Mucosa of stomach (tissue), 1 donor: ENCODE results near the gene NFE2L1.
"Not testable (repeated sequence)": the region's sequence is repeated elsewhere in the genome, so short reads cannot be mapped to it uniquely, and the experiment has no call there.

Source experiments
- H3K27me3 ChIP-seq: one replicate; pipeline ENCODE4 v1.7.0; 2013; ENCODE audit warnings: mild to moderate bottlenecking, low read length; ENCODE audit not compliant: control insufficient read depth, insufficient read depth
- H3K36me3 ChIP-seq: one replicate; pipeline ENCODE4 v1.7.0; 2013; ENCODE audit warnings: low read length; ENCODE audit not compliant: control insufficient read depth, insufficient read depth
- H3K4me1 ChIP-seq: one replicate; pipeline ENCODE4 v1.7.0; 2013; ENCODE audit warnings: mild to moderate bottlenecking, low read length; ENCODE audit not compliant: control insufficient read depth, insufficient read depth
- H3K4me3 ChIP-seq: one replicate; pipeline ENCODE4 v1.7.0; 2013; ENCODE audit warnings: low read length
- H3K9ac ChIP-seq: one replicate; pipeline ENCODE4 v1.7.0; 2013; ENCODE audit warnings: mild to moderate bottlenecking, low read length, moderate library complexity
- H3K9me3 ChIP-seq: one replicate; pipeline ENCODE4 v1.7.0; 2013; ENCODE audit warnings: mild to moderate bottlenecking, low read length, moderate library complexity; ENCODE audit not compliant: control insufficient read depth
- donor health status: Pancreatic carcinoma.

Gene NFE2L1

DNA sequence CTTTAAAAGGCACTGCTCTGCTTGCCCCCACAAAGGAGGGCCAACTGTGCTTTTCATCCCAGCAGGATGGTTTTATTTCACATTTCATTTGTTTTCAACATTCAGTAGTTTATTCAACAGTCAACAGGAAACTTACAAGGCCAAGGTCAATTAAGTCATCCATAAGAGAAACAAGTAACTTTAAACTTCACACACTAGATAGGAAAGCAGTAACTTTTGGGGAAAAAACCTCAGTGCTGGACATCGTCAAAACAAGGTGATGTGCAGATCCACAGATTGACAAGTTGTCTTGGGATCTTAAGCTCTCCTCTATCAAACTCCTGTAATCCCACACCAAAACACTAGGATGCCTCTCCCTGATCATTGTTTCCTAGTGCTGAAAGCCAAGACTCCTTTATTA lies 18.5 kb downstream of the NFE2L1 start:
- no peaks in the 10 kb centered on the region for H3K27me3 ChIP-seq
- H3K4me3 ChIP-seq, result no peak overlapping the region
- H3K4me1 ChIP-seq, result no peaks in the 10 kb centered on the region
- no peak overlapping the region for H3K9ac ChIP-seq
- H3K9me3 ChIP-seq, result no peaks in the 10 kb centered on the region
- H3K36me3 ChIP-seq, result no peaks in the 10 kb centered on the region

DNA sequence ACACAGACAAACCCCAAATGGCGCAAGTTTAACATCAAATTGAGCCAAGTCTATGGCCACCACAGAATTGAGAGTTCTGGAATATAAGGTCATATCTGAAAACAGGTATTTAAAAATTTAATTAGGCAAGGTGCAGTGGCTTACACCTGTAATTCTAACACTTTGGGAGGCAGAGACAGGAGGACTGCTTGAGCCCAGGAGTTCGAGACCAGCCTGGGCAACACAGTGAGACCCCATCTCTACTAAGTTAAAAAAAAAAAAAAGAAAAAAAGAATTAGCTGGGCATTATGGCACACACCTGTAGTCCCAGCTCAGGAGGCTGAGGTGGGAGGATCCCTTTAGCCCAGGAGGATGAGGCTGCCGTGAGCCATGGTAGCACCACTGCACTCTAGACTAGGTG lies 19.1 kb downstream of the NFE2L1 start:
- H3K27me3 ChIP-seq, result no peaks in the 10 kb centered on the region
- no peak overlapping the region for H3K9ac ChIP-seq
- no peaks in the 10 kb centered on the region for H3K4me1 ChIP-seq
- no peaks in the 10 kb centered on the region for H3K9me3 ChIP-seq
- H3K4me3 ChIP-seq, result no peak overlapping the region
- H3K36me3 ChIP-seq, result no peaks in the 10 kb centered on the region

DNA sequence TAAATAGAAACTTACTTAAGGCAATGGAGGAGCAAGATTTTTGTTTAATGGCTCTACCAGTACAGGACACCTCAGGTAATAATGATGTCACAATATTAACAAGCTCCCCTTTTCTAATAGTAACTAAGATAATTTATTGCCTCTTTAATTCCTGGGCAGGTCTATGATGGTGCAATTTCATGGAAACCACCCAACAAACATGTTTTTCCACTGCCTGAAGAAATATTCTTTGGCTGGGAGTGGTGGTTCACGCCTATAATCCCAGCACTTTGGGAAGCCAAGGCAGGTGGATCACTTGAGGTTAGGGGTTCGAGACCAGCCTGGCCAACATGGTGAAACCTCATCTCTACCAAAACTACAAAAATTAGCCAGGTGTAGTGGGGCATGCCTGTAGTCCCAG lies 19.6 kb downstream of the NFE2L1 start:
- H3K9me3 ChIP-seq, H3K36me3 ChIP-seq, H3K4me3 ChIP-seq, H3K9ac ChIP-seq, H3K27me3 ChIP-seq, H3K4me1 ChIP-seq: not testable (repeated sequence)

DNA sequence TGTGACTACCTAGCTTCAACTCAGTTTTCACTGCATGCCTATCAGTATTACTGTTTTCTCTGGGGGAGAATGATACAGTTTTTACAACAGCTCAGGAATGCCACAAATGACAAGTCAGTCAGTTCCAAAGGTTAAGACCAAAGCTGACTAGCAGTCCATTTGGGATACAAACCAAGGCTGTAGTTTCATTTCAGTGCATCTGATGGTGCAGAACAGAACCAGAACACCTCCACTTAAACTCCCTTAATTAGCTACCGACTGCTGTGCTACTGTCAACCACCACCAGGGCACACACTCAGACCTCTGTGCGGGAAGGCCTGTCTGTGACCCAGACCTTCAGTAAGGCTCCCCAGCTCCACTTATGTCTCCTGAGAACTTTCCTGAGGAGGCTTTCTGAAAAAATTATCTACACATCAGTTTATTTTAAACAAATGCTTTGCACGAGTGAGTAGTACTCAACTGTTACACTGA lies 20.4 kb downstream of the NFE2L1 start:
- Histone ChIP-seq H3K36me3 (no peaks in the 10 kb centered on the region), H3K4me1 (no peaks in the 10 kb centered on the region)

DNA sequence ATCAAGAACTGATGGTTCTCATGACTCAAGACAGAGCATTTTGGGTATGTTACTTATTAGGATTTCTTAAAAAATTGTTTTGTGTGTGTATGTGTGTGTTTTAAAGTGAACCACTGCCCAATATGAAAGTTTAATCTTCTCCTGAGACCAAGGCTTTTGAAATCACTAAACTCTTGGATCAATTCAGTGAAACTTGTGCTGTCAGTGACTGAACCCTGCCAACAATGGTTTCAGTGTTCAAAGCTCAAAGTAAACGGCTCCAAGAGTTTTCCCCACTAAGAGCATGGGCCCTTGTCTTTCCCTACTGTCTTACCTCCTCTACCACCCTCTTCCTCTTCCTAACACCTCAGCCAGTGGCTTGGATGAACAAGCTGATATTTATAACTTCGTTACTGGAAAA lies 22.0 kb downstream of the NFE2L1 start:
- H3K27me3 ChIP-seq, result no peaks in the 10 kb centered on the region
- H3K36me3 ChIP-seq, result no peaks in the 10 kb centered on the region
- H3K9ac ChIP-seq, result no peak overlapping the region
- H3K4me3 ChIP-seq, result no peak overlapping the region
- no peaks in the 10 kb centered on the region for H3K9me3 ChIP-seq
- no peaks in the 10 kb centered on the region for H3K4me1 ChIP-seq

More for the DNA sequence above, 20.4 kb downstream of the NFE2L1 start:
- Histone ChIP-seq H3K9ac (no peak overlapping the region), H3K9me3 (no peaks in the 10 kb centered on the region), H3K4me3 (no peak overlapping the region), H3K27me3 (no peaks in the 10 kb centered on the region)

DNA sequence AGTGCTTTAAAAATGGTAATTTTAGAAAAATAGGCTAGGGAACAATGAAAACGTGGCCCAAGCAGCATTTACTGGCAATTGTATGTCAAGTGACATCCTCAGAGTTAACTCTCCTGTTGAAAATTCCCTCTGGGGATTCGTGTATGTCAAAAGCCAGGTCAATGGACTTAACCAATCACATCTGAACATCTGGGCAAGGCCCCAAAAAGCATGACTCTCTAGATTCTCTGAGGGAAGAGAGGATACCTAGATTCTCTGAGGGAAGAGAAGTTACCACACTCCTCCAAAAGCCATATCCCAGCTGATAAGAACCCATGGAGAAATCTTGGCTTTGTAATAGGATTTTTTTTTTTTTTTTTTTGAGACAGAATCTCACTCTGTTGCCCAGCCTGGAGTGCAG lies 23.5 kb downstream of the NFE2L1 start:
- Histone ChIP-seq H3K9ac (no peak overlapping the region), H3K9me3 (no peaks in the 10 kb centered on the region), H3K27me3 (no peaks in the 10 kb centered on the region), H3K36me3 (no peaks in the 10 kb centered on the region), H3K4me1 (no peaks in the 10 kb centered on the region), H3K4me3 (no peak overlapping the region)

DNA sequence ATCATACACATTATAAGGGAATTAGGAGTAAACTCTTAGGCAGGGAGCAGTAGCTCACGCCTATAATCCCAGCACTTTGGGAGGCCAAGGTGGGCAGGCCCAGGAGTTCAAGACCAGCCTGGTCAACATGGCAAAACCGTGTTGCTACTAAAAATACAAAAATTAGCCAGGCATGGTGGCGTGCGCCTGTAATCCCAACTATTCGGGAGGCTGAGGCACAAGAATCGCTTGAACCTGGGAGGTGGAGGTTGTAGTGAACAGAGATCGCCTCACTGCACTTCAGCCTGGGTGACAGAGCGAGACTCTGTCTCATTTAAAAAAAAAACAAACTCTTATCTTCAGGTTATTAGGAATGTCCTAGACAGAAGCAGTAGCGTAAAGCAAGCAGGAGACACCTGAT lies 24.7 kb downstream of the NFE2L1 start:
- not testable (repeated sequence) for H3K4me3 ChIP-seq, H3K9me3 ChIP-seq, H3K4me1 ChIP-seq, H3K36me3 ChIP-seq, H3K27me3 ChIP-seq, H3K9ac ChIP-seq

DNA sequence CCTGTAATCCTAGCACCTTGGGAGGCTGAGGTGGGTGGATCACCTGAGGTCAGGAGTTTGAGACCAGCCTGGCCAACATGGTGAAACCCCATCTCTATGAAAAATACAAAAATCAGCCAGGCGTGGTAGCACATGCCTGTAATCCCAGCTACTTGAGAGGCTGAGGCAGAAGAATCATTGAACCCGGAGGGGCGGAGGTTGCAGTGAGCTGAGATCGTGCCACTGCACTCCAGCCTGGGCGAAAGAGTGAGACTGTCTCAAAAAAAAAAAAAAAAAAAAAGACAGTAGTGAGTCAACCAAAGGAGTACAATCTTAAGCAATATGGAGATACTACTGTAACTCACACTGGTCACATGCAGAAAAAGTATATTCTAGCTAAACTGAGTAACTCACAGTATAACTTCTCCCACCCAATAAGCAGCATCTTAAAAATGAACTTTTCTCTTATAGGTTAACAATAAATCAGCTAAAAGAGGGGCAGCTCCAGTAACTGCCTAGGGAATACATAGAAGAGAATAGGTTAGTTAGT lies 25.5 kb downstream of the NFE2L1 start:
- H3K9me3 ChIP-seq, H3K4me3 ChIP-seq, H3K36me3 ChIP-seq, H3K27me3 ChIP-seq, H3K4me1 ChIP-seq, H3K9ac ChIP-seq: not testable (repeated sequence)

DNA sequence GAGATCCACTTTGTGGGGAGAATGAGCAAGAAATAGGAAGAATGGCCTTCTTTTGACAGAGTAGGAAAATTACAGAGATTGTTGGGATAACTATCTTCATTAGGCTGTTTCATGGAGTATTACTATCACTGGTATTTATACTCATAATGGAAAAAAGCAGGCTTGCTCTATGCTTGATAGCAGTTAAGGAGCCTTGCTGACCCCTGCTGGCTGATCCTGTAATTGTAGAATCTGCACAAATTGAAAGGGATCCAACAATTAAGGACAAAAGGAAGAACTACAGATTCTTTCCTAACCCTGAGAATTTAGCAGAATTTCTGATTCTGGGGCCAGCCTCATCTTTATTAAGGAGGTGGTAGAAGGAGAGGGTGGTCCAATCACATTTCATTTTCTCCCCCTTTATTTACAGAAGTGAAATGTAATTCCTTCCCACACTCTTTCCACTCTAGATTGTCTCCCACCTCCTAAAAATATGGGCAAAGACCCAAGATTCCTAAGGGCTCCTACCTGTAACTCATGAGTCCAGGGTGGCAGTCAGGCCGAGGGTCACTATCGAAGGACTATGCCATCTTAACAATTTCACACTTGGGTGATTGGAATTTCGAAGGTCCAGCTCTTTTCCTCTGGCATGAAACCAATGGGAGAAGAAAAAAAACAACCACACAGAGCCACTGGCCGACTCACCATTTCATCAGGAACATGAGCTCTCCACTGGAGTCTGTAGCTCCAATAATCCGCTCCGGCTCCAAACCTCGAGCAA lies 26.3 kb downstream of the NFE2L1 start:
- no peaks in the 10 kb centered on the region for H3K27me3 ChIP-seq
- H3K36me3 ChIP-seq, result no peaks in the 10 kb centered on the region
- H3K9ac ChIP-seq, result no peak overlapping the region
- H3K9me3 ChIP-seq, result no peaks in the 10 kb centered on the region
- H3K4me1 ChIP-seq, result no peaks in the 10 kb centered on the region
- no peak overlapping the region for H3K4me3 ChIP-seq

DNA sequence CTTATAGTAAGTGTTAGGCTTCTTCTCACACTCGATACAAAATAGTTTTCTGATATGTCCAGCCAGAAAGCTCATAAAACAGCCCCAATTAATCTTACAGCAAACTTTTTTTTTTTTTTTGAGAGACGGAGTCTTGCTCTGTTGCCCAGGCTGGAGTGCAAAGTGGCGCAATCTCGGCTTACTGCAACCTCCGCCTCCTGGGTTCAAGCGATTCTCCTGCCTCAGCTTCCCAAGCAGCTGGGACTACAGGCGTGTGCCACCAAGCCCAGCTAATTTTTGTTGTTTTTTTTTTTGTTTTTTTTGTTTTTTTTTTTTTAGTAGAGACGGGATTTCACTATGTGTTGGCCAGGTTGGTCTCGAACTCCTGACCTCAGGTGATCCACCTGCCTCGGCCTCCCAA lies 29.0 kb downstream of the NFE2L1 start:
- not testable (repeated sequence) for H3K4me3 ChIP-seq, H3K27me3 ChIP-seq, H3K9ac ChIP-seq, H3K9me3 ChIP-seq, H3K4me1 ChIP-seq, H3K36me3 ChIP-seq

DNA sequence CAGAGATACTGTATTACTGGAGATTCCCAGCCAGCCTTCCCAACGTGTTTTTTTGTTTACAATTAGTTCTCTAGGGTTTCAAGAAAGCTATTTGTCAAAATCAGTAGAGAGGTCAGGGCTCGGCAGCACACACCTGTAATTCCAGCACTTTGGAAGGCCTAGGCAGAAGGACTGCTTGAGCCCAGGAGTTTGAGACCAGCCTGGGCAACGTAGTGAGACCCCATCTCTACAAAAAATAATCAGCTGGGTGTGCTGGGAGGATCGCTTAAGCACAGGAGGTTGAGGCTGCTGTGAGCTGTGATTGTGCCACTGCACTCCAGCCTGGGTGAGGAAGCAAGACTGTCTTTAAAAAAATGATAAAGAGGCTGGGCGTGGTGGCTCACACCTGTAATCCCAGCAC lies 33.7 kb downstream of the NFE2L1 start:
- H3K4me1 ChIP-seq, result peaks cover 3% of the 10 kb centered on the region
- H3K4me3 ChIP-seq, result no peak overlapping the region
- no peaks in the 10 kb centered on the region for H3K9me3 ChIP-seq
- no peaks in the 10 kb centered on the region for H3K27me3 ChIP-seq
- no peak overlapping the region for H3K9ac ChIP-seq
- no peaks in the 10 kb centered on the region for H3K36me3 ChIP-seq

DNA sequence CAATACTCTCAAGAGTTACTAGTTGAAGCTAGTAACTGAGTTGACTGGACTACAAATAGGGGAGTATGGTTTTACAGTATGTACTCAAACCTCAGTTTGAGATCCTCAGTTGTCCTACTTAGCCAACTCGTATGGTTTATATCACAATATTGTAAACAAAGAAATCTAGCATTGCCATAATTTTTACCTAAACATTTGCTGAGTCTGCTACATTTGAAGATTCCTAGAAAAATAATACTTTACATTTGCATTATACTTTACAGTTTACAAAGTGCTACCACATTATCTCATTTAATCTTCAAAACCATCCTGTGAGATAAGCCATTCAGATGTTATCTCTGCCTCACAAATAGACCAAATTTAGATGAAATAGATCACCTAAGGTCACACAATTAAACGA lies 36.8 kb downstream of the NFE2L1 start:
- H3K4me3 ChIP-seq, result no peak overlapping the region
- H3K9me3 ChIP-seq, result no peaks in the 10 kb centered on the region
- no peaks in the 10 kb centered on the region for H3K36me3 ChIP-seq
- no peaks in the 10 kb centered on the region for H3K27me3 ChIP-seq
- H3K4me1 ChIP-seq, result peaks cover 3% of the 10 kb centered on the region
- no peak overlapping the region for H3K9ac ChIP-seq
